ENCODE results near the gene KLHL29.

Gene KLHL29

DNA sequence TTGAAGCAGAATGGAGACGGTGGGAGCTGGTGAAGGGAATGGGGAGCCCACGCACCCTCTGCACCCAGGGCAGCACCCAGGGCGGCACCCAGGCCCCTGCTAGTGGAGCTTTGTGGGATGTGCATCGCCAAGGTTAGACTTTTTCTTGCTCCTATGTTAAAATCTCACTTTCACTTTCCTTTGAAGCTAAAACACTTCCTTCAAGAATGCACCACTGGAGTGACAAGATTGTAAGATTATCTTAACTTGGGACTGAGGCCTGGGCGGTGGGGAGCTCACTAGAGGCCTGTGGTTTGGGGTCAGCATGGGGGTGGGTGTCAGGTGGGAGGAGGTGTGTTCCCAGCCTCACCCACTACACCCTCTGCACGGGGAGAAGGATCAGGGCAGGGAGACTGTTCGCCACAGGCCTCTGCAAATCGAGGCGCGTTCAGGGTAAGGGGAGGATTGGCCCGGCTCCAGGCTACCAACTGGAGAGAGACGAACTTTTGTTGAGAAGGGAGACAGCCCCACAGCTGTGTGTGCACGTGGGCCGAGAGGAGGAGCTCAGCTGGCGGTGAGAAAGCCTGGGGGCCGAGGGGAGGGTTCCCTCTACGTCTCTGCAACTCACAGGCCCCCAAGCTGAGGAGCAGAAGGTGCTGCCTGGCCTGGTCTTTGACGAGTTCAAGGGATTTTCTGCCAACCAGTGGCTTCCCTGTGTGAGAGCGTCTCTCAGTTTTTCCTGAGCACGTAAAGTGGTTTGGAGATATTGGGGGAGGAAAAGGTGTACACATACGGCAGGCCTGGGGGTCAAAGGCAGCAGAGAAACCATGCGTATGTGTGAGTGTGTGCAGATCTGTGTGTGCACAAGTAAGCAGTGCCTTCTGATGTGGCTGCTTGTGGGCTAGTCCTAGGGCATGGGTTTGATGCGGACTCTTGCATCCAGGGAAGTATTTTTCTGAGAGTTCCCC, 147.7 kb downstream of the KLHL29 start:
- Histone ChIP-seq H3K9me3 (ENCODE audit: control insufficient read depth in 2 of 2, low read length in 2 of 2) (no peaks in the 10 kb centered on the region), H3K9ac (ENCODE audit: low read depth in 1 of 2, low read length in 2 of 2) (peak overlapping the region in 1 of 2 donors; percentile 24), H3K4me1 (ENCODE audit: control insufficient read depth in 2 of 2, insufficient read depth in 2 of 2, low read length in 2 of 2) (peaks cover 0 to 3% of the 10 kb centered on the region in 2 donors), H3K27me3 (ENCODE audit: control insufficient read depth in 2 of 2, insufficient read depth in 2 of 2, low read length in 2 of 2) (no peaks in the 10 kb centered on the region), H3K36me3 (ENCODE audit: control insufficient read depth in 2 of 2, insufficient read depth in 2 of 2, low read length in 2 of 2) (no peaks in the 10 kb centered on the region), H3K4me3 (ENCODE audit: low read length in 2 of 2) (peak overlapping the region in 1 of 2 donors; percentile 9), H3K27ac (ENCODE audit: low read depth in 2 of 2, low read length in 2 of 2) (peak overlapping the region in 1 of 2 donors; percentile 50)

- H3K9me3 ChIP-seq (ENCODE audit: control insufficient read depth in 2 of 2, low read length in 2 of 2): no peaks in the 10 kb centered on the region
- peak overlapping the region in 1 of 2 donors; percentile 50 for H3K27ac ChIP-seq (ENCODE audit: low read depth in 2 of 2, low read length in 2 of 2)
- H3K36me3 ChIP-seq (ENCODE audit: control insufficient read depth in 2 of 2, insufficient read depth in 2 of 2, low read length in 2 of 2): no peaks in the 10 kb centered on the region
- no peak overlapping the region for H3K4me3 ChIP-seq (ENCODE audit: low read length in 2 of 2)
- no peaks in the 10 kb centered on the region for H3K27me3 ChIP-seq (ENCODE audit: control insufficient read depth in 2 of 2, insufficient read depth in 2 of 2, low read length in 2 of 2)
- peaks cover 0 to 3% of the 10 kb centered on the region in 2 donors for H3K4me1 ChIP-seq (ENCODE audit: control insufficient read depth in 2 of 2, insufficient read depth in 2 of 2, low read length in 2 of 2)
- no peak overlapping the region for H3K9ac ChIP-seq (ENCODE audit: low read depth in 1 of 2, low read length in 2 of 2)
These were observed 148.3 kb downstream of the KLHL29 start for GRCh38 chr2:23533338-23533695.

DNA sequence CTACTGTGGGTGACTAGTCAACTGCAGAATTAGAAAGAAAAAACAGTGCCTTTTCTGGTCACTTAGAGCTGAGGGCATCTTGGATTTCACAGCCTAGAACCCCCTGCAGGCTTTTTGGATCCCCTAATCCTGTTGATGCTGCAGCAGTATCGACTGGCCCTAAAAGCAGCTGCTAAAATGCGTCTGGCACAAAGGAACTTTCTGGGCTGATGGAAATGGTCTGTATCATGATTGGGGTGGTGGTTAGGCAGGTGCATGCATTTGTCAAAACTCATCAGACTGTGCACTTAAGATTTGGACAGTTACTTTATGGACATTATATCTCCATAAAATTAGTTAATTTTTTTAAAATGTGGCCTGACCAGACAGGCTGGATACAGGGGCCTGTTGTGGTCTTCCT, 149.8 kb downstream of the KLHL29 start:
- Histone ChIP-seq H3K27ac (ENCODE audit: low read depth in 2 of 2, low read length in 2 of 2) (no peak overlapping the region), H3K9ac (ENCODE audit: low read depth in 1 of 2, low read length in 2 of 2) (no peak overlapping the region), H3K27me3 (ENCODE audit: control insufficient read depth in 2 of 2, insufficient read depth in 2 of 2, low read length in 2 of 2) (no peaks in the 10 kb centered on the region), H3K4me3 (ENCODE audit: low read length in 2 of 2) (no peak overlapping the region), H3K36me3 (ENCODE audit: control insufficient read depth in 2 of 2, insufficient read depth in 2 of 2, low read length in 2 of 2) (no peaks in the 10 kb centered on the region), H3K4me1 (ENCODE audit: control insufficient read depth in 2 of 2, insufficient read depth in 2 of 2, low read length in 2 of 2) (peaks cover 0 to 3% of the 10 kb centered on the region in 2 donors), H3K9me3 (ENCODE audit: control insufficient read depth in 2 of 2, low read length in 2 of 2) (no peaks in the 10 kb centered on the region)

- Histone ChIP-seq H3K36me3 (ENCODE audit: control insufficient read depth in 2 of 2, insufficient read depth in 2 of 2, low read length in 2 of 2) (no peaks in the 10 kb centered on the region), H3K9me3 (ENCODE audit: control insufficient read depth in 2 of 2, low read length in 2 of 2) (no peaks in the 10 kb centered on the region), H3K9ac (ENCODE audit: low read depth in 1 of 2, low read length in 2 of 2) (no peak overlapping the region), H3K4me3 (ENCODE audit: low read length in 2 of 2) (no peak overlapping the region), H3K27me3 (ENCODE audit: control insufficient read depth in 2 of 2, insufficient read depth in 2 of 2, low read length in 2 of 2) (no peaks in the 10 kb centered on the region), H3K27ac (ENCODE audit: low read depth in 2 of 2, low read length in 2 of 2) (no peak overlapping the region), H3K4me1 (ENCODE audit: control insufficient read depth in 2 of 2, insufficient read depth in 2 of 2, low read length in 2 of 2) (peaks cover 0 to 3% of the 10 kb centered on the region in 2 donors)
These were observed 151.3 kb downstream of the KLHL29 start for GRCh38 chr2:23536326-23536725.

DNA sequence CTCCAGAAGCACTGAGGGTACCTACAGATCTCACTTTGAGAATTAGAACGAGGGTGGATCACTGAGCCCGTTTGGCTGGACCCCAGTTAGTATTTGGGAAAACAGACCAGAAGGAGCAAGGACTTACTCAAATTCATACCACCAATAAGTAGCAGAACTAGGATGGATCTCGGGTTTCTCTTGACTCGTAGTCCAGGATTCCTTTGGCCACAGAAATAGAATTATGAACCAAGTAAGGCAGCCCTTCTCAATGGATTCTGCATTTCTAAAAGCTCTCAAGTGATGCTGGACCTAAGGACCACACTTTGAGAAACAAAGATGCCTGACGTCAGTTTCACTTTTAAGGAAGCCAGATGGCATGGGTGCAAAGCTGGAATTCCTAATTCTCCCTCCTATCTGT, 153.0 kb downstream of the KLHL29 start:
- H3K4me3 ChIP-seq (ENCODE audit: low read length in 2 of 2): no peak overlapping the region
- H3K27ac ChIP-seq (ENCODE audit: low read depth in 2 of 2, low read length in 2 of 2): no peak overlapping the region
- H3K9me3 ChIP-seq (ENCODE audit: control insufficient read depth in 2 of 2, low read length in 2 of 2): no peaks in the 10 kb centered on the region
- H3K36me3 ChIP-seq (ENCODE audit: control insufficient read depth in 2 of 2, insufficient read depth in 2 of 2, low read length in 2 of 2): no peaks in the 10 kb centered on the region
- peaks cover 0 to 3% of the 10 kb centered on the region in 2 donors for H3K4me1 ChIP-seq (ENCODE audit: control insufficient read depth in 2 of 2, insufficient read depth in 2 of 2, low read length in 2 of 2)
- H3K27me3 ChIP-seq (ENCODE audit: control insufficient read depth in 2 of 2, insufficient read depth in 2 of 2, low read length in 2 of 2): no peaks in the 10 kb centered on the region
- no peak overlapping the region for H3K9ac ChIP-seq (ENCODE audit: low read depth in 1 of 2, low read length in 2 of 2)

- H3K27me3 ChIP-seq (ENCODE audit: control insufficient read depth in 2 of 2, insufficient read depth in 2 of 2, low read length in 2 of 2): no peaks in the 10 kb centered on the region
- no peak overlapping the region for H3K27ac ChIP-seq (ENCODE audit: low read depth in 2 of 2, low read length in 2 of 2)
- H3K9ac ChIP-seq (ENCODE audit: low read depth in 1 of 2, low read length in 2 of 2): no peak overlapping the region
- H3K4me1 ChIP-seq (ENCODE audit: control insufficient read depth in 2 of 2, insufficient read depth in 2 of 2, low read length in 2 of 2): peaks cover 0 to 3% of the 10 kb centered on the region in 2 donors
- H3K36me3 ChIP-seq (ENCODE audit: control insufficient read depth in 2 of 2, insufficient read depth in 2 of 2, low read length in 2 of 2): no peaks in the 10 kb centered on the region
- H3K4me3 ChIP-seq (ENCODE audit: low read length in 2 of 2): no peak overlapping the region
- H3K9me3 ChIP-seq (ENCODE audit: control insufficient read depth in 2 of 2, low read length in 2 of 2): no peaks in the 10 kb centered on the region
These were observed 153.6 kb downstream of the KLHL29 start for GRCh38 chr2:23538566-23538965.

DNA sequence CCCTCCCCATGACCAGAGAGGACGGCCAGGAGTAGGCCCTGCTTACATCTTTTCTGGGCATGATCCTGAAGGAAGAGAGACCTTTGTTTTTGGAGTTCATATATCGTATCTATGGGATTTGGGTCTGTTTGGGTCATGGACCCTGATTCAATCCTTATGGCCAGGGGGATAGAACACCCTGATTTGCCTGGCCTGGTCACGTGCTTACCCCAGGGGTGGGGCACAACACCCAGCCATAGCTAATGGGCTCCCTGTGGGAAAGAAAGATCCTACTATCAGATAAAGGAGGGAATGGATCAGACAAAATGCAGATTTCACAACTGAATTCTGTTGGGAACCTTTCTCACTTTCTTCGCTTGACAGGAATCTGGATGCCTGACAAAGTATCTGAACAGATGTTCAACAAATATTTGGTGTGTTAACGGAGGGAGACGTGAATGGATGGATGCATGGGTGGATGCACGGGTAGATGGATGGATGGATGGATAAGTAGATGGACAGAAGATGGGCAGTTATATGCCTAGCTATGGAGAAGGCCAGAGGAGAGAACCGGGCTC, 155.9 kb downstream of the KLHL29 start:
- Histone ChIP-seq H3K27ac (ENCODE audit: low read depth in 2 of 2, low read length in 2 of 2) (peak overlapping the region in 1 of 2 donors; percentile 38), H3K4me3 (ENCODE audit: low read length in 2 of 2) (no peak overlapping the region), H3K36me3 (ENCODE audit: control insufficient read depth in 2 of 2, insufficient read depth in 2 of 2, low read length in 2 of 2) (no peaks in the 10 kb centered on the region), H3K27me3 (ENCODE audit: control insufficient read depth in 2 of 2, insufficient read depth in 2 of 2, low read length in 2 of 2) (no peaks in the 10 kb centered on the region), H3K4me1 (ENCODE audit: control insufficient read depth in 2 of 2, insufficient read depth in 2 of 2, low read length in 2 of 2) (peaks cover 0 to 3% of the 10 kb centered on the region in 2 donors), H3K9ac (ENCODE audit: low read depth in 1 of 2, low read length in 2 of 2) (no peak overlapping the region), H3K9me3 (ENCODE audit: control insufficient read depth in 2 of 2, low read length in 2 of 2) (no peaks in the 10 kb centered on the region)

DNA sequence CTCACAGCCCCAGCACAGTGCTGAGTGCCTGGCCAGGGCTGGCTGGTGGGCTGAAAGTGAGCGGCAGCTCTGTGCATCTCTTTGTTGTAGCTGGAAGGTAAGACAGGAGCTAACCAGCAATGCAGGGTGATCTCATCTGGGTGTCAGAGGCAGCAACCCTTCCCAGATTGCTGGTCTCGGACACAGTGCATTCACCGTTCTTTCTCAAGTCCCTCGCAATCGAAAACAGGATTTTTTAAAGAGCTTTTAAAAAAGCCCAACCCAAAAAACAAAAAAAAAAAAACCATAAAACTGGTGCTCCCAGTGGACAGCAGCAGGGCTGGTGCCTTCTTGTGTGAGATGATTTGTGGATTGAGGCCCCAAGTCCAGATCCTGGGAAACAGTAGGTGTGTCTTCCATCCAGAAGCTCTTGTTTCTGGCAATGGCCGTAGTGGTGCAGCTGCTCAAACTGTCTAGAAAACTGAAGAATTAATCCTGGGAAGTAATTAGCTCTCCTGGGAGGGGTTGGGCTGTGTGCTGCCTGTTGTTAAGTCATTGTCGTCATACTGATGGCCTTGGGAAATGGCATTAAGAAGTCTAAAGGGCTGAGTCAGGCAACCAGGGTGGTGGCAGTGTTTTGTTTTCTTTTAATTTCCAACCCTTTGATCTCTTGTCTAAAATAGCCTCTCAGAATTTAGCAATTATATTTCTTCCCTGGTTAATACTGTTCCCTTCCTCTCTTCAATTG, 156.7 kb downstream of the KLHL29 start:
- Histone ChIP-seq H3K9me3 (ENCODE audit: control insufficient read depth in 2 of 2, low read length in 2 of 2) (no peaks in the 10 kb centered on the region), H3K27ac (ENCODE audit: low read depth in 2 of 2, low read length in 2 of 2) (peak overlapping the region in 1 of 2 donors; percentile 38), H3K36me3 (ENCODE audit: control insufficient read depth in 2 of 2, insufficient read depth in 2 of 2, low read length in 2 of 2) (no peaks in the 10 kb centered on the region), H3K9ac (ENCODE audit: low read depth in 1 of 2, low read length in 2 of 2) (no peak overlapping the region), H3K4me1 (ENCODE audit: control insufficient read depth in 2 of 2, insufficient read depth in 2 of 2, low read length in 2 of 2) (peaks cover 0 to 3% of the 10 kb centered on the region in 2 donors), H3K4me3 (ENCODE audit: low read length in 2 of 2) (no peak overlapping the region), H3K27me3 (ENCODE audit: control insufficient read depth in 2 of 2, insufficient read depth in 2 of 2, low read length in 2 of 2) (no peaks in the 10 kb centered on the region)

DNA sequence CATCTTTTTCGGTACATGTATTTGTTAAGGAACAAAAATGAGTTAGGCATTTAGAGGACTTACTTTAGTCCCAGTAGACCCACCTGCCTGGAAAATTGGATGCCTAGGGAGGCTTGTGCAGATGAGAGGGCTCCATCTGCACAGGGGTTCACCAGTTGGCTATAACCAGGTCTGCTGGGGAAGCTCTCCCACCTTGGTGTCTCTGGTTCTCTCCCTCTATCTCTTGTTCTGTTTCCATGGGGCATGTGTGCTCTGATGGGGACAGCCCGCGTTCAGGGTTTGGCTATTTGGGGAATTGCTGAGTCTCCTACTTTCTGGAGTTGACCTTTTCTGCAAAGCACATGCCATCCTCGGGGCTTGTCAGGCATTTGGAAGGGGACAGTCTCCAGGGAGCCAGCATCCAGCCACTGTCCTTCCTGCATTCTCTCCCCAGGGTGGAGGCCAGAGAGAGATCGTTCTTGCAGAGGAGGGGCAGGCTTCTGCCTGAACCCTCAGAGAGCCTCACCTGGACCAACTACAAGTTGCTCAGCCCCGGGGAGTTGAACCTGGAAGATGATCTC, 157.3 kb downstream of the KLHL29 start:
- Histone ChIP-seq H3K9ac (ENCODE audit: low read depth in 1 of 2, low read length in 2 of 2) (no peak overlapping the region), H3K27me3 (ENCODE audit: control insufficient read depth in 2 of 2, insufficient read depth in 2 of 2, low read length in 2 of 2) (no peaks in the 10 kb centered on the region), H3K36me3 (ENCODE audit: control insufficient read depth in 2 of 2, insufficient read depth in 2 of 2, low read length in 2 of 2) (no peaks in the 10 kb centered on the region), H3K9me3 (ENCODE audit: control insufficient read depth in 2 of 2, low read length in 2 of 2) (no peaks in the 10 kb centered on the region), H3K27ac (ENCODE audit: low read depth in 2 of 2, low read length in 2 of 2) (peak overlapping the region in 1 of 2 donors; percentile 38), H3K4me1 (ENCODE audit: control insufficient read depth in 2 of 2, insufficient read depth in 2 of 2, low read length in 2 of 2) (peaks cover 0 to 3% of the 10 kb centered on the region in 2 donors), H3K4me3 (ENCODE audit: low read length in 2 of 2) (no peak overlapping the region)
